H9 (cell line): ENCODE measurements around the gene GLS. TPM values are rescaled to one million over a fixed set of nuclear protein-coding genes. Genes with fewer than 3 reads are reported as not detected.

Experiments used
- DNase-seq: peaks from one replicate; pipeline ENCODE4 v3.0.0-alpha.2; 2017
- H2AFZ ChIP-seq: one replicate; pipeline ENCODE4 v1.6.1; 2013; ENCODE audit warnings: mild to moderate bottlenecking, low read length, control low read depth, moderate library complexity
- H2AK5ac ChIP-seq: 2 replicates; pipeline ENCODE4 v1.6.1; 2013; ENCODE audit warnings: low read length, control low read depth, mixed read lengths; ENCODE audit not compliant: insufficient read length
- H2BK120ac ChIP-seq: one replicate; pipeline ENCODE4 v1.6.1; 2013; ENCODE audit warnings: low read depth, mild to moderate bottlenecking, low read length, control low read depth, inconsistent platforms; ENCODE audit not compliant: poor library complexity, severe bottlenecking
- H2BK12ac ChIP-seq: 2 replicates; pipeline ENCODE4 v1.6.1; 2013; ENCODE audit warnings: low read length, control low read depth, mixed read lengths, low read depth; ENCODE audit not compliant: insufficient read length
- H2BK15ac ChIP-seq: 2 replicates; pipeline ENCODE4 v1.6.1; 2013; ENCODE audit warnings: low read depth, low read length, control low read depth
- H2BK20ac ChIP-seq: one replicate; pipeline ENCODE4 v1.6.1; 2013; ENCODE audit warnings: low read depth, mild to moderate bottlenecking, low read length, control low read depth, inconsistent platforms; ENCODE audit not compliant: poor library complexity, severe bottlenecking
- H2BK5ac ChIP-seq: 2 replicates; pipeline ENCODE4 v1.6.1; 2013; ENCODE audit warnings: low read length, control low read depth, mixed read lengths; ENCODE audit not compliant: insufficient read length
- H3K14ac ChIP-seq: 2 replicates; pipeline ENCODE4 v1.6.1; 2013; ENCODE audit warnings: low read length, control low read depth; ENCODE audit not compliant: insufficient read depth
- H3K18ac ChIP-seq: 2 replicates; pipeline ENCODE4 v1.6.1; 2013; ENCODE audit warnings: low read depth, mild to moderate bottlenecking, mixed read lengths, low read length, control low read depth; ENCODE audit not compliant: insufficient read length
- H3K23ac ChIP-seq: 2 replicates; pipeline ENCODE4 v1.6.1; 2013; ENCODE audit warnings: low read length, control low read depth, mixed read lengths, low read depth; ENCODE audit not compliant: insufficient read length
- H3K23me2 ChIP-seq: 2 replicates; pipeline ENCODE4 v1.6.1; 2013; ENCODE audit warnings: low read depth, mild to moderate bottlenecking, mixed read lengths, low read length, control low read depth; ENCODE audit not compliant: insufficient read length, poor library complexity, severe bottlenecking
- H3K27ac ChIP-seq: 2 replicates; pipeline ENCODE4 v1.5.1; 2013; ENCODE audit warnings: low read length, control low read depth, mixed read lengths, low read depth; ENCODE audit not compliant: insufficient read length
- H3K27me3 ChIP-seq: 2 replicates; pipeline ENCODE4 v1.6.1; 2013; ENCODE audit warnings: low read length, control low read depth, inconsistent platforms; ENCODE audit not compliant: insufficient read depth
- H3K4ac ChIP-seq: 2 replicates; pipeline ENCODE4 v1.6.1; 2013; ENCODE audit warnings: low read depth, mild to moderate bottlenecking, control low read depth, inconsistent platforms, low read length, moderate library complexity
- H3K4me1 ChIP-seq: 2 replicates; pipeline ENCODE4 v1.6.1; 2013; ENCODE audit warnings: low read length, control low read depth, inconsistent platforms; ENCODE audit not compliant: insufficient read depth
- H3K4me2 ChIP-seq: 2 replicates; pipeline ENCODE4 v1.6.1; 2013; ENCODE audit warnings: low read length, control low read depth, mixed read lengths; ENCODE audit not compliant: insufficient read length, insufficient read depth
- H3K56ac ChIP-seq: 2 replicates; pipeline ENCODE4 v1.6.1; 2013; ENCODE audit warnings: low read depth, mild to moderate bottlenecking, mixed read lengths, low read length, control low read depth; ENCODE audit not compliant: insufficient read length
- H3K79me1 ChIP-seq: 2 replicates; pipeline ENCODE4 v1.6.1; 2013; ENCODE audit warnings: low read depth, mild to moderate bottlenecking, moderate library complexity, low read length, control low read depth, inconsistent platforms; ENCODE audit not compliant: insufficient read depth, poor library complexity, severe bottlenecking
- H3K79me2 ChIP-seq: 2 replicates; pipeline ENCODE4 v1.6.1; 2013; ENCODE audit warnings: low read length, control low read depth, inconsistent platforms; ENCODE audit not compliant: insufficient read depth
- H3K9ac ChIP-seq: 2 replicates; pipeline ENCODE4 v1.6.1; 2013; ENCODE audit warnings: low read length, control low read depth, mixed read lengths; ENCODE audit not compliant: insufficient read length; ENCODE audit errors: extremely low read depth
- H3K9me3 ChIP-seq: one replicate; pipeline ENCODE4 v1.6.1; 2013; ENCODE audit warnings: low read depth, low read length, inconsistent platforms; ENCODE audit not compliant: control insufficient read depth
- H3T11ph ChIP-seq: one replicate; pipeline ENCODE4 v1.6.1; 2013; ENCODE audit warnings: mild to moderate bottlenecking, low read length, control low read depth, inconsistent platforms
- H4K20me1 ChIP-seq: one replicate; pipeline ENCODE4 v1.6.1; 2013; ENCODE audit not compliant: control insufficient read depth, insufficient read length, insufficient read depth
- H4K5ac ChIP-seq: 2 replicates; pipeline ENCODE4 v1.6.1; 2013; ENCODE audit warnings: low read depth, mild to moderate bottlenecking, mixed read lengths, low read length, control low read depth; ENCODE audit not compliant: insufficient read length
- H4K8ac ChIP-seq: replicated peaks from 2 replicates; pipeline ENCODE4 v1.6.1; 2013; ENCODE audit warnings: low read length, control low read depth, mixed read lengths, low read depth; ENCODE audit not compliant: insufficient read length
- H4K91ac ChIP-seq: 2 replicates; pipeline ENCODE4 v1.6.1; 2013; ENCODE audit warnings: low read depth, mild to moderate bottlenecking, moderate library complexity, mixed read lengths, low read length, control low read depth; ENCODE audit not compliant: insufficient read length
- H3K27ac Mint-ChIP-seq, 3 experiments: 2 replicates in 2 of 3; 3 replicates in 1 of 3; pipeline ENCODE4 v1.8.0; 2020 to 2021; ENCODE audit warnings: mixed read lengths in 3 of 3, mild to moderate bottlenecking in 1 of 3, moderate library complexity in 1 of 3
- H3K27me3 Mint-ChIP-seq: 2 replicates; pipeline ENCODE4 v1.8.0; 2021; ENCODE audit warnings: low read depth, mild to moderate bottlenecking, moderate library complexity, mixed read lengths
- H3K36me3 Mint-ChIP-seq, 3 experiments: 2 replicates in 2 of 3; 3 replicates in 1 of 3; pipeline ENCODE4 v1.8.0; 2020 to 2021; ENCODE audit warnings: low read depth in 3 of 3, mixed read lengths in 3 of 3; ENCODE audit not compliant: insufficient read depth in 1 of 3
- H3K4me1 Mint-ChIP-seq, 2 experiments: 2 replicates each; pipeline ENCODE4 v1.8.0; 2020; ENCODE audit warnings: mixed read lengths in 2 of 2
- H3K4me3 Mint-ChIP-seq, 2 experiments: 2 replicates in 1 of 2; 3 replicates in 1 of 2; pipeline ENCODE4 v1.8.0; 2020 to 2021; ENCODE audit warnings: mild to moderate bottlenecking in 2 of 2, mixed read lengths in 2 of 2, moderate library complexity in 1 of 2
- H3K9me3 Mint-ChIP-seq, 2 experiments: 2 replicates in 1 of 2; 3 replicates in 1 of 2; pipeline ENCODE4 v1.8.0; 2020; ENCODE audit warnings: mild to moderate bottlenecking in 2 of 2, mixed read lengths in 2 of 2, moderate library complexity in 1 of 2
- WGBS: extraction: QIAGEN DNeasy Blood & Tissue Kit; methylation state at CpG from one replicate; pipeline ENCODE4 v1.1.7; 2013; ENCODE audit warnings: missing lambda C conversion rate, low lambda C conversion rate, mixed read lengths; ENCODE audit not compliant: insufficient read length; ENCODE audit errors: extremely low coverage; 5-methylcytosine and 5-hydroxymethylcytosine counted together
- total RNA-seq: library from RNA; stranded (reverse); gene quantifications from 2 replicates; pipeline ENCODE4 v1.2.1, GENCODE V29; 2021
- TF ChIP-seq, protein P1 (sequence below): fragments of 200-600 bp; sonication (generic); conservative IDR thresholded peaks from 3 replicates; pipeline ENCODE4 v1.8.0; 2021; ENCODE audit warnings: antibody characterized with exemption, mild to moderate bottlenecking

Gene GLS
- total RNA-seq, 1 experiment from 2014 or later = 69.3 TPM

DNA sequence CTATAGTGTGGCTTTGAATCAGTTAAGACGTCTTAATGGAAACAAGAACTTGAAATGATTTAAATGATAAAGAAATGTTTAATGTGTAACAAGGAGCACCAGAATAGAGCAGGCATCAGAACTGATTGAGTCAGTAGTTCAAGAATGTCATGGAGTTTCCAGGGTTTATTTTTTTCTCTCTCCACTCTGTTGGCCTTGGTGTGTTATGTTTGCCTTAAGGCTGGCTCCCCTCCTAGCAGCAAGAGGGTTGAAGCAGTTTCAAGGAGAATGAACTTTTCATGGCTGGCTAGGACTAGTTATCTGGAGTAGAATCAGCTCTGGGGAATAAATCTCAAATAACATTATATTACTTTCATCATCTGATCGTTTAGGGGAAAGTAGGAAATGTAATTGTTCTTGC lies 13.4 kb upstream of the GLS start:
- Histone ChIP-seq H2AFZ (no peak overlapping the region), H3K14ac (no peak overlapping the region), H2BK12ac (no peak overlapping the region), H4K5ac (no peak overlapping the region), H3K9ac (no peak overlapping the region), H3K23me2 (no peaks in the 10 kb centered on the region), H2BK5ac (no peak overlapping the region), H3K4ac (no peak overlapping the region), H3K4me2 (no peak overlapping the region), H3K18ac (no peak overlapping the region), H3K23ac (no peak overlapping the region), H3K79me2 (no peaks in the 10 kb centered on the region), H3K56ac (no peak overlapping the region), H4K20me1 (no peaks in the 10 kb centered on the region), H2BK120ac (no peak overlapping the region), H3K27ac (no peak overlapping the region), H2BK20ac (no peak overlapping the region), H2AK5ac (no peak overlapping the region), H3K9me3 (no peaks in the 10 kb centered on the region), H4K91ac (no peak overlapping the region), H3T11ph (no peak overlapping the region), H4K8ac (no peak overlapping the region), H2BK15ac (no peak overlapping the region), H3K4me1 (peaks cover 11% of the 10 kb centered on the region; the same call in 1 of the 2 replicates), H3K27me3 (no peaks in the 10 kb centered on the region), H3K79me1 (no peaks in the 10 kb centered on the region)
- WGBS = no CpG with 5 or more reads among the region's 2 CpGs
- TF ChIP-seq, protein P1, sequence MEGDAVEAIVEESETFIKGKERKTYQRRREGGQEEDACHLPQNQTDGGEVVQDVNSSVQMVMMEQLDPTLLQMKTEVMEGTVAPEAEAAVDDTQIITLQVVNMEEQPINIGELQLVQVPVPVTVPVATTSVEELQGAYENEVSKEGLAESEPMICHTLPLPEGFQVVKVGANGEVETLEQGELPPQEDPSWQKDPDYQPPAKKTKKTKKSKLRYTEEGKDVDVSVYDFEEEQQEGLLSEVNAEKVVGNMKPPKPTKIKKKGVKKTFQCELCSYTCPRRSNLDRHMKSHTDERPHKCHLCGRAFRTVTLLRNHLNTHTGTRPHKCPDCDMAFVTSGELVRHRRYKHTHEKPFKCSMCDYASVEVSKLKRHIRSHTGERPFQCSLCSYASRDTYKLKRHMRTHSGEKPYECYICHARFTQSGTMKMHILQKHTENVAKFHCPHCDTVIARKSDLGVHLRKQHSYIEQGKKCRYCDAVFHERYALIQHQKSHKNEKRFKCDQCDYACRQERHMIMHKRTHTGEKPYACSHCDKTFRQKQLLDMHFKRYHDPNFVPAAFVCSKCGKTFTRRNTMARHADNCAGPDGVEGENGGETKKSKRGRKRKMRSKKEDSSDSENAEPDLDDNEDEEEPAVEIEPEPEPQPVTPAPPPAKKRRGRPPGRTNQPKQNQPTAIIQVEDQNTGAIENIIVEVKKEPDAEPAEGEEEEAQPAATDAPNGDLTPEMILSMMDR = no peak
- H3K36me3 Mint-ChIP-seq = peaks cover 4 to 31% (median 26%) of the 10 kb centered on the region in 3 experiments
- H3K27me3 Mint-ChIP-seq = peaks cover 3% of the 10 kb centered on the region; the same call in 1 of the 2 replicates
- no peak overlapping the region; a peak in 1 of 7 replicates for H3K27ac Mint-ChIP-seq
- no peak for DNase-seq
- H3K9me3 Mint-ChIP-seq = peaks cover 21 to 23% of the 10 kb centered on the region in 2 experiments
- H3K4me1 Mint-ChIP-seq = peaks cover 28 to 45% of the 10 kb centered on the region in 2 experiments
- no peak overlapping the region for H3K4me3 Mint-ChIP-seq
